Subcutaneous adipose tissue (tissue), 4 donors: ENCODE measurements around the gene NAP1L4. TPM values are rescaled to one million over a fixed set of nuclear protein-coding genes. Genes with fewer than 3 reads are reported as not detected.

Experiments
- CTCF ChIP-seq: fragments of 450-650 bp; IDR thresholded peaks from one replicate; pipeline ENCODE4 v1.5.1; 2016; ENCODE audit warnings: low read depth, mild to moderate bottlenecking, control low read depth, antibody characterized with exemption, moderate library complexity
- total RNA-seq, 4 donors: library from RNA; depleted of rRNA; stranded (reverse); fragments of >200 nt; gene quantifications; one replicate each; pipeline ENCODE4 v1.1.0, GENCODE V29; 2016

Gene NAP1L4
- total RNA-seq, 4 donors from 2014 or later: 92.3 to 108 (median 94.9) TPM

DNA sequence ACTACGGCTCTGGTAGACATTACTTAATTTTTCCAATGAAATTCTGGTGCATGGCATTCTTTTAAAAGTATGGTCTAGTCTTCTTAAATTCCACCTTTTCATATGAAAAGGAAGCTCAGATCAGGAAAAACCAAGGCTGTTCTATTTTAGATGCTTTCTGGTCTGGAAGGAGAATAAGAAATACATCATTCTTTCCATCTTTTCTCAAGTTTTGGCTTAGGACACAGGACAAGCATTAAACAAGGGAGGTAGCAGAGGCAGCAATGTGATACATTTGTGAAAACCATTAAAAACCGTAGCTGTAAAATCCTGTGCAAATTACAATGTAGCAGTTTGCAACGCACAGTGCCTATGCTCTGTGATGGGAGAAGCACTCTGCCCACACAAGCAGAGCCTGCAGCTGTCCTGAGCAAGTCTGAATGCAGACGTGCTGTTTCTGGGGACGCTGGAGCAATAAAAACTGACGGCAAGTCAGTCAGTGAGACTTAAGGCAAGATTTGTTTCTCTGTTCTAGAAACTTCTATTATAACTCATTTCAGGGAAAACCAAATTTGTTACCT is 23.7 kb downstream of the NAP1L4 start:
- TF ChIP-seq CTCF: no peak

GRCh38 chr11:2964782-2965181 is 27.3 kb downstream of the NAP1L4 start:
- no peak for TF ChIP-seq CTCF

GRCh38 chr11:2963761-2964160 is 28.4 kb downstream of the NAP1L4 start:
- no peak for TF ChIP-seq CTCF

- no peak for TF ChIP-seq CTCF
These were observed 28.9 kb downstream of the NAP1L4 start for GRCh38 chr11:2963112-2963754.

- no peak for TF ChIP-seq CTCF
These were observed 31.0 kb downstream of the NAP1L4 start for GRCh38 chr11:2961080-2961479.

GRCh38 chr11:2960139-2960538 is 32.0 kb downstream of the NAP1L4 start:
- TF ChIP-seq CTCF: no peak

DNA sequence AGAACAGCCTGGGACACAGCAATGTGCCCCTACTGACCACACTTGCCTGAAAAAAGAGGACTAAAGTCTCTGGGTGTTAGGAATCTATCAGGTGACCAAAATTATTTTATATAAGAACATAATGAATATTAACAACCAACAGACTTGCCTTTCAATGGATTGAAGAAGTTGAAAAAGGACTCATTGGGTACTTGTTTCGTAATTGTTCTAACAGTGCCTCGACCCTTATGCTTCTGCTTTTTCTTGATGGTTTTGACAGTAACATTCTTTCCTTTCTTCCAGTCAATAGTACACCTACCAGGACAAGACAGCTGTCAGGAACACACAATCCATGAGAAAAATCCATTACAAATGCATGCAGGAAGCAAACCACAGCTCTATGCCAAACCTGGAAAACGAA is 33.9 kb downstream of the NAP1L4 start:
- TF ChIP-seq CTCF: no peak
